Vagina (tissue), 2 donors: Measurements from ENCODE around the gene ZFP57. TPM values are rescaled to one million over a fixed set of nuclear protein-coding genes. Genes with fewer than 3 reads are reported as not detected.
"Not testable (repeated sequence)": the region's sequence is repeated elsewhere in the genome, so short reads cannot be mapped to it uniquely, and the experiment has no call there.

Experiments used
- DNase-seq, 2 donors: peaks; one replicate each; pipeline ENCODE4 v3.0.0-alpha.2; 2017; ENCODE audit errors: extremely low spot score in 2 of 2
- H3K27ac ChIP-seq: fragments of 200-600 bp; sonication (generic); one replicate; pipeline ENCODE4 v1.5.1; 2019
- H3K27me3 ChIP-seq: fragments of 200-600 bp; sonication (generic); one replicate; pipeline ENCODE4 v1.5.1; 2019
- H3K36me3 ChIP-seq, 2 donors: fragments of 200-600 bp; sonication (generic); one replicate each; pipeline ENCODE4 v1.5.1; 2017 to 2019
- H3K4me1 ChIP-seq: fragments of 200-600 bp; sonication (generic); one replicate; pipeline ENCODE4 v1.5.1; 2019
- H3K4me3 ChIP-seq, 2 donors: fragments of 200-600 bp; sonication (generic); 1 replicate in 1 of 2; 2 replicates in 1 of 2; pipeline ENCODE4 v1.5.1; 2016 to 2019
- H3K9me3 ChIP-seq: fragments of 200-600 bp; sonication (generic); one replicate; pipeline ENCODE4 v1.5.1; 2019
- POLR2A ChIP-seq, 2 donors: fragments of 450-650 bp; IDR thresholded peaks; one replicate each; pipeline ENCODE4 v1.6.1; 2017; ENCODE audit warnings: antibody characterized with exemption in 2 of 2, mild to moderate bottlenecking in 2 of 2, moderate library complexity in 2 of 2
- POLR2AphosphoS5 ChIP-seq, 2 donors: sonication (generic); formaldehyde crosslinking; IDR thresholded peaks; one replicate each; pipeline ENCODE4 v1.9.0; 2017; ENCODE audit warnings: antibody characterized with exemption in 2 of 2, mild to moderate bottlenecking in 2 of 2, low read depth in 1 of 2; ENCODE audit not compliant: insufficient read depth in 1 of 2
- intact Hi-C: fragments of 100-400 bp; cut with DNase I; formaldehyde crosslinking; loops from one replicate; pipeline ENCODE4 v1.15.1; 2023
- total RNA-seq: library from RNA; depleted of rRNA; stranded (reverse); fragments of >200 nt; gene quantifications from one replicate; pipeline ENCODE4 v1.2.3, GENCODE V29; 2016
- TF ChIP-seq, protein P1 (sequence below), 3 experiments: fragments of 450-650 bp in 2 of 3; fragments of 200-600 bp in 1 of 3; sonication (generic) in 1 of 3; IDR thresholded peaks; one replicate each; pipeline ENCODE4 v1.5.1; 2017 to 2019; ENCODE audit warnings: antibody characterized with exemption in 3 of 3, mild to moderate bottlenecking in 2 of 3, moderate library complexity in 2 of 3

Gene ZFP57
- total RNA-seq, 1 donor from 2014 or later: 3.7 TPM

DNA sequence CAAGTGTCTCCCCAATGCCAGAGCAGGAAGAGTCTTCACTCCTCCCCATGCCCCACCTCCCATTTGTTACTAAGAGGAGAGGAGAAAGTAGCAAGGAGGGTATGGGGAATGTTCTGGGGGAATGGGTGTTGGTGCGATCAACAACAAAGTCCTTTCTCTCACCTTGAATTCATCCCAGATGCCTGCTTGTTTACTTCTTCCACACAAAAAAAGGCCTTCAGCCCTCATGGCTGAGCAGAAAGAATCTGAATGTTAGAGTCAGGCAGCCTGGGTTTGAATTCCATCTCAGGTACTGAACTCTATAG is 14.2 kb downstream of the ZFP57 start:
- Histone ChIP-seq H3K4me3 (no peak overlapping the region), H3K36me3 (no peaks in the 10 kb centered on the region), H3K4me1 (no peaks in the 10 kb centered on the region), H3K27ac (no peak overlapping the region), H3K9me3 (no peaks in the 10 kb centered on the region), H3K27me3 (no peaks in the 10 kb centered on the region)
- DNase-seq: no peak
- no peak for TF ChIP-seq POLR2AphosphoS5 (IDR thresholded peaks at IDR 0.05; ENCODE audit: insufficient read depth in 1 of 2, low read depth in 1 of 2)
- no peak for TF ChIP-seq POLR2A (IDR thresholded peaks at IDR 0.05)
- TF ChIP-seq, protein P1, sequence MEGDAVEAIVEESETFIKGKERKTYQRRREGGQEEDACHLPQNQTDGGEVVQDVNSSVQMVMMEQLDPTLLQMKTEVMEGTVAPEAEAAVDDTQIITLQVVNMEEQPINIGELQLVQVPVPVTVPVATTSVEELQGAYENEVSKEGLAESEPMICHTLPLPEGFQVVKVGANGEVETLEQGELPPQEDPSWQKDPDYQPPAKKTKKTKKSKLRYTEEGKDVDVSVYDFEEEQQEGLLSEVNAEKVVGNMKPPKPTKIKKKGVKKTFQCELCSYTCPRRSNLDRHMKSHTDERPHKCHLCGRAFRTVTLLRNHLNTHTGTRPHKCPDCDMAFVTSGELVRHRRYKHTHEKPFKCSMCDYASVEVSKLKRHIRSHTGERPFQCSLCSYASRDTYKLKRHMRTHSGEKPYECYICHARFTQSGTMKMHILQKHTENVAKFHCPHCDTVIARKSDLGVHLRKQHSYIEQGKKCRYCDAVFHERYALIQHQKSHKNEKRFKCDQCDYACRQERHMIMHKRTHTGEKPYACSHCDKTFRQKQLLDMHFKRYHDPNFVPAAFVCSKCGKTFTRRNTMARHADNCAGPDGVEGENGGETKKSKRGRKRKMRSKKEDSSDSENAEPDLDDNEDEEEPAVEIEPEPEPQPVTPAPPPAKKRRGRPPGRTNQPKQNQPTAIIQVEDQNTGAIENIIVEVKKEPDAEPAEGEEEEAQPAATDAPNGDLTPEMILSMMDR (IDR thresholded peaks at IDR 0.05): no peak
- intact Hi-C loops: no loop called here

DNA sequence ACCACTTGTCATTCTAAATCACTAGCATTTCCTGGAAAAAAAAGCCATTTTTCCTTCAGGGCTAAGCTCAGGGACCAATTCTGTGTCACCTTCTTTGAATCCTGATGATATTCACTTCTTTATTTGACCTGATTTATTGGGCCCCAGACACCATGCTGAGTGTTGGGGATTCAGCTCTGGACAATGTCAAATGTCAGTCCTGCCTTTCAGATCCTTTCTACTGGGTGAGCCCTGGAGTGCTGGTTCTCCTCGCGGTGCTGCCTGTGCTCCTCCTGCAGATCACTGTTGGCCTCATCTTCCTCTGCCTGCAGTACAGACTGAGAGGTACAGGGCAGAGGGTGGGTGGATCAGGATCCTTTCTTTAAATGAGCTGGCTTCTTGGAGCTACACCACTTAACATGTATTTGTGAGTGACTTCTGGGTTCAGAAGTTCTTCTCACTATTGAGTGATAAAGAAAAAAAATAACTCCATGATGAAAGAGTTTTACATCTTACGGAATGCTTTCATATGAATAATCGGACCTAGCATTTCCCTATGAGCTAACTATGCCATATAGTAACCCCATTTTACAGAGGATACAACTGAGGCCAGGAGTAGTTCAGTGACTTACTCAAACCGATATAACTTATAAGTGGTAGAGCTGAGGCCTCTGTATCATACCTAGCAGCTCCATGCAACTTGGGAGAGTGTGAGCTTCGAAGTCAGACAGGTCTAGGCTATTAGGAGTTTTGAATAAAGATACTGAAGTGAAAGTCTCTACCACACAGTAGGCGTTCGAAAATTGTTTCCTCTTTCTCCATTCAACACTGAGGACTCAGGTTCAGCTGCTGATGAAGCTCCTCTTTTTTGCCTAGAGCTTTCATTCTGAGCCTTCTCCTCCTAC is 14.8 kb downstream of the ZFP57 start:
- H3K4me1 ChIP-seq: no peaks in the 10 kb centered on the region
- no peak for DNase-seq
- no peak overlapping the region for H3K4me3 ChIP-seq
- TF ChIP-seq POLR2A (IDR thresholded peaks at IDR 0.05) (no peak), POLR2AphosphoS5 (IDR thresholded peaks at IDR 0.05; ENCODE audit: insufficient read depth in 1 of 2, low read depth in 1 of 2) (no peak)
- TF ChIP-seq, protein P1 (IDR thresholded peaks at IDR 0.05): no peak
- H3K9me3 ChIP-seq: no peaks in the 10 kb centered on the region
- no peaks in the 10 kb centered on the region for H3K36me3 ChIP-seq
- intact Hi-C loops: no loop called here
- H3K27me3 ChIP-seq: no peaks in the 10 kb centered on the region
- H3K27ac ChIP-seq: no peak overlapping the region

DNA sequence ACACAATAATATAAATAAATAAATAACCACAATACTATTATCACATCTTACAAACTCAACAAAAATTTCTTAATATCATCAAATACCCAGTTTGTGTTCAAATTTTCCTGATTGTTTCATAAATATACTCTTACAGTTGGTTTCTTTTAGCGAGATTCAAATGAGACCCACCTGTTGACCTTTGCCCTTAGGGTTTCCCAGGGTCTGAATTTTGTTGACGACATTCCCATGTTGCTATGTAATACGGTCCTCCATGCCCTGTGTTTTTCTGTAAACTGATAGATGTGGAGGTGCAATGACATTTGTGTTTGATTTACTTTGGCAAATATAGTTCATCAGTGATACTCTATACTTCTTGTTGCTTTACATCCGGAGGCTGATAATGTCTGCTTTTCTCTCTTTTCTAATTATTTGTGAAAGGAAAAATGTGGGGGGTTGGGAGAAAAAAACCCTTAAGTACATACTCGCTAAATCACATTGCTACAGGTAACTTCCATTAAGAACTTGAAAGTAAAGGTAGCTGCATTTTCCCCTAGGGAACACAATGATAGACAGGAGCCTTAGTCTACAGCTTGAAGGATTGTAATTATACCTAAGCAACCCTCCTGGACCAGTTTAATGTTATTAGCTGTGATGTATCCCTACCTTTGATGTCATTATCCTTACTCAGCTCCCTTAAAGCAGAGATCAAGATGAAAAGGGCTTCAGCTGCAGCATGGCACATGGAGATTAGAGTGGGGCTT is 17.5 kb downstream of the ZFP57 start:
- H3K4me3 ChIP-seq: no peak overlapping the region
- TF ChIP-seq, protein P1 (IDR thresholded peaks at IDR 0.05): no peak
- TF ChIP-seq POLR2A (IDR thresholded peaks at IDR 0.05): no peak
- no peak for TF ChIP-seq POLR2AphosphoS5 (IDR thresholded peaks at IDR 0.05; ENCODE audit: insufficient read depth in 1 of 2, low read depth in 1 of 2)
- H3K4me1 ChIP-seq: no peaks in the 10 kb centered on the region
- intact Hi-C loops: no loop called here
- no peaks in the 10 kb centered on the region for H3K27me3 ChIP-seq
- no peak overlapping the region for H3K27ac ChIP-seq
- H3K9me3 ChIP-seq: no peaks in the 10 kb centered on the region
- DNase-seq: no peak
- no peaks in the 10 kb centered on the region for H3K36me3 ChIP-seq

DNA sequence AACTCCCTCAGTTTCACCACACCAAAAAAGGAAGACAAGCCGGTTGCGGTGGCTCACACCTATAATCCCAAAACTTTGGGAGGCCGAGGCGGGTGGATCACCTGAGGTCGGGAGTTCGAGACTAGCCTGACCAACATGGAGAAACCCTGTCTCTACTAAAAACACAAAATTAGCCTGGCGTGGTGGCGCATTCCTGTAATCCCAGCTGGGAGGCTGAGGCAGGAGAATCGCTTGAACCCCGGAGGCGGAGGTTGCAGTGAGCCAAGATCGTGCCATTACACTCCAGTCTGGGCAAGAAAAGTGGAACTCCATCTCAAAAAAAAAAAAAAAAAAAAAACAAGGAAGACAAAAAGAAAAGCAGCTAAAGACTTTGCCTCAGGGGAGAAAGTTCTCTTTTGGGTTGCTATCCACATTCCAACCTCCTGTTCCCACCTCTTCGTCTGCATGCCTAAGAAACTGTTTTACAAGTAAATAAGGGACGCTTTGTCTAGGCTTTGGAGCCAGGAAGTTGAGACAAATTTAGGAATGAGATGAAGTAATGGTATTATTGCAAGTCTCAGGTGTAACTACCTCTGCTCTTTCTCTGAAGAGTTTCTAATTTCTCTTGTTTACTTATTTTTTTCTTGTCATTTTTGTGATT is 19.3 kb downstream of the ZFP57 start:
- DNase-seq, H3K27me3 ChIP-seq, H3K27ac ChIP-seq: not testable (repeated sequence)

DNA sequence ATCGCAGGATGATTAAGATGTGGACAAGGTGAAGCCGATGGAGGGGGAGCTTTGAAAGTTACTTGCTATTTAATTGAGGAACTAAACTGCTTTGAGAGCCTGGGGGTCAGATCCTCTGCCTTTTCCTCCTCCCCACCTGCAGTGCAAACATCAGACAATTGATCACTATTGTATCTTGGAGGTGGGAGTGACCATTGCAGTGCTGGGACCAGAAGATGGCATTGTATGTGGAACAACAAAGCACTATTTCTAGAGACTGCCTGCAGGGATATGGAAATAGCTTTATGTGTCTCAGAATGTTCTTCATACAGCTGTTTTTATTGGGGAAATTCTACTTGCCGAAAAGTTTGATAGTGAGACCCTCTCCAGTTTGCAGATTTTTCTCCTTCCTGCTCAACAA is 19.9 kb downstream of the ZFP57 start:
- H3K27ac ChIP-seq: no peak overlapping the region
- no peaks in the 10 kb centered on the region for H3K36me3 ChIP-seq
- intact Hi-C loops: no loop called here
- H3K27me3 ChIP-seq: no peaks in the 10 kb centered on the region
- no peaks in the 10 kb centered on the region for H3K9me3 ChIP-seq
- H3K4me1 ChIP-seq: no peaks in the 10 kb centered on the region
- H3K4me3 ChIP-seq: no peak overlapping the region
- no peak for DNase-seq
- TF ChIP-seq, protein P1 (IDR thresholded peaks at IDR 0.05): no peak
- TF ChIP-seq POLR2AphosphoS5 (IDR thresholded peaks at IDR 0.05; ENCODE audit: insufficient read depth in 1 of 2, low read depth in 1 of 2): no peak
- no peak for TF ChIP-seq POLR2A (IDR thresholded peaks at IDR 0.05)

More for the DNA sequence above, 19.3 kb downstream of the ZFP57 start:
- H3K9me3 ChIP-seq, H3K36me3 ChIP-seq, H3K4me1 ChIP-seq, H3K4me3 ChIP-seq, intact Hi-C loops: not testable (repeated sequence)
